ENCODE results near the gene CFAP70. TPM values are rescaled to one million over a fixed set of nuclear protein-coding genes. Genes with fewer than 3 reads are reported as not detected.

The CFAP70 gene
- total and polyA plus RNA-seq, 2 of the 8 experiments (the other 6 are each of a cell fraction or from before 2014, with no cell fraction given): 0.21 to 0.30 TPM

DNA sequence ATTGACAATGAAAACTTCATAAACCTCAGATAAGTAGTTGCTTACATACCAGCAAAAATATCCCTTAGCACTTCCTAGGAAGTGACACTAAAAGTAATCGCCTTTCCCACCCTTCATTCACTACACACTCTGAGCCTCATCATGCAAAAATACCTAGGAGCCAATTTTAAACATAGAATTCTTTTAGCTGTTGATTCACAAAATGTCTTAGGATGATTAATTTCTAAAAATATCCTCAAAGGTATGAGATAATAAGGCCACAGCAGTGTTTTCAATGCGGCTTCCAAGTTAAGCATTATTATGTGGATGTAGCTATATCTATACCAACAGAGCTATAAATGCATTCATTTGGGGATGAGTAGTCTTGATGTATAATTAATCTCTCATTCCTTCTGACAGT, 124.8 kb downstream of the CFAP70 start:
- Histone ChIP-seq H3K79me2 (ENCODE audit: control insufficient read depth in 1 of 2, insufficient read depth in 2 of 2, low read length in 2 of 2) (no peaks in the 10 kb centered on the region), H2AK5ac (ENCODE audit: low read depth, low read length) (no peak overlapping the region), H3K9me3 (ENCODE audit: insufficient read depth in 2 of 2, low read depth in 1 of 2, low read length in 1 of 2) (no peaks in the 10 kb centered on the region), H3K79me1 (ENCODE audit: low read depth, low read length) (no peaks in the 10 kb centered on the region), H2BK15ac (ENCODE audit: low read length) (no peak overlapping the region), H3K4me2 (ENCODE audit: insufficient read depth in 1 of 2, low read depth in 2 of 2, low read length in 2 of 2) (no peak overlapping the region), H4K5ac (ENCODE audit: insufficient read length, low read depth, low read length) (no peak overlapping the region), H4K8ac (ENCODE audit: extremely low read depth, insufficient read depth, low read length) (no peak overlapping the region), H3K36me3 (ENCODE audit: control insufficient read depth in 2 of 4, insufficient read depth in 4 of 4, low read length in 3 of 4) (peaks cover 0 to 36% (median 11%) of the 10 kb centered on the region in 4 experiments; a peak in 5 of 8 replicates), H3K9ac (replicated peaks in 1 of 4; ENCODE audit: extremely low read depth in 1 of 4, low read depth in 3 of 4, low read length in 3 of 4) (no peak overlapping the region), H3K23me2 (ENCODE audit: low read depth, low read length) (no peaks in the 10 kb centered on the region), H3K27ac (ENCODE audit: low read depth, low read length) (no peak overlapping the region), H3K56ac (replicated peaks; ENCODE audit: insufficient read length, low read depth, low read length) (no peak overlapping the region), H3K4me3 (ENCODE audit: extremely low read depth in 1 of 4, insufficient read depth in 2 of 4, low read depth in 3 of 4, low read length in 4 of 4) (no peak overlapping the region), H2BK12ac (ENCODE audit: low read depth, low read length) (no peak overlapping the region), H3K4ac (replicated peaks; ENCODE audit: insufficient read length, low read depth, low read length) (no peak overlapping the region), H3K14ac (ENCODE audit: insufficient read length) (no peak overlapping the region), H3K18ac (ENCODE audit: extremely low read depth, low read length) (no peak overlapping the region), H4K20me1 (replicated peaks in 1 of 2; ENCODE audit: control insufficient read depth in 1 of 2, insufficient read depth in 2 of 2, low read length in 2 of 2) (peaks cover 0 to 6% of the 10 kb centered on the region in 2 experiments), H3K27me3 (replicated peaks in 1 of 4; ENCODE audit: control insufficient read depth in 3 of 4, extremely low read depth in 1 of 4, insufficient read depth in 3 of 4, low read length in 3 of 4) (no peaks in the 10 kb centered on the region), H2BK5ac (ENCODE audit: low read depth, low read length) (no peak overlapping the region), H4K91ac (replicated peaks; ENCODE audit: insufficient read length, low read length) (no peak overlapping the region), H3K23ac (ENCODE audit: insufficient read length) (no peak overlapping the region), H2AFZ (ENCODE audit: low read length) (no peak overlapping the region), H2BK120ac (replicated peaks; ENCODE audit: low read depth, low read length) (no peak overlapping the region), H2BK20ac (ENCODE audit: low read length) (no peak overlapping the region), H3K4me1 (replicated peaks in 1 of 4; ENCODE audit: control insufficient read depth in 3 of 4, insufficient read depth in 4 of 4, low read length in 3 of 4) (no peaks in the 10 kb centered on the region)
- no peak for DNase-seq (ENCODE audit: low read depth in 1 of 2, low spot score in 2 of 2)
- WGBS, 2 experiments (ENCODE audit: extremely low coverage in 1 of 2, insufficient coverage in 1 of 2, insufficient read length in 1 of 2, insufficient replicate concordance in 2 of 2, low coverage in 1 of 2, low lambda C conversion rate in 2 of 2, missing lambda C conversion rate in 1 of 2): 93% methylated on average over 2 of the region's 2 CpGs; no CpG with 5 or more reads in 1 of the 2 experiments
- no peak for FAIRE-seq
- POLR2A ChIA-PET (ENCODE audit: partially characterized antibody): interaction anchor here (1.0 to 5.9 kb wide), 3 partner anchors 12 to 179 kb away, joined by 3 to 62 read pairs (median 4); partner anchors contain the start of gene DNAJC9
- CTCF ChIA-PET (ENCODE audit: partially characterized antibody): interaction anchor here (1.0 to 2.8 kb wide), 5 partner anchors 17 to 64 kb away, joined by 3 to 8 read pairs (median 3); no protein-coding TSS in a partner anchor
- TF ChIP-seq CHD1 (IDR thresholded peaks at IDR 0.05; ENCODE audit: low read depth, low read length) (no peak), HDAC6 (IDR thresholded peaks at IDR 0.05; ENCODE audit: low read depth, low read length) (no peak), CEBPB (IDR thresholded peaks at IDR 0.05; ENCODE audit: low read depth, low read length) (no peak)
